HG03060 (cell line): ENCODE results near the gene GALNTL6.
"Not testable (repeated sequence)": the region's sequence is repeated elsewhere in the genome, so short reads cannot be mapped to it uniquely, and the experiment has no call there.

Experiments
- ATAC-seq: cut with Tn5 transposase; IDR thresholded peaks from one replicate; pipeline ENCODE4 v1.9.1; 2021; ENCODE audit warnings: low read depth, moderate number of reproducible peaks; ENCODE audit not compliant: unreplicated experiment

The GALNTL6 gene

DNA sequence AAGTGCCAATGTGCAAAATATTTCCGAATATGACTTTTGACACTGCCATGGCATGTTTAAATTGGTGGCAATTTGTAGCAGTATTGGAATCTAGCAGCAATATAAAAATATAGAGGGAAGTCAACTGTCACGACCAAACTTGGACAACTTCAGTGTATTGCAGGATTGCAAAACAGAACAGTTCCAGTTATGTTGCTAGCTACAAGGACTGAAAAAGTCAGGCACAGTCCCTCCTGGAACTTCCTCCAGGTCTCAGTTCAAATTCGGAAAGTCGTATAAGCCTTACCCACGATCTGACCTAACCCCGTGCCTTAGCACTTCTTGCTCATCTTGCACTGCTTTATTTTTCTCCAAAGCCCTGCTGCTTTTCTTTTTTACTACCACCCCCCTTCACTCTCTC is 965.4 kb downstream of the GALNTL6 start:
- no peak for ATAC-seq

DNA sequence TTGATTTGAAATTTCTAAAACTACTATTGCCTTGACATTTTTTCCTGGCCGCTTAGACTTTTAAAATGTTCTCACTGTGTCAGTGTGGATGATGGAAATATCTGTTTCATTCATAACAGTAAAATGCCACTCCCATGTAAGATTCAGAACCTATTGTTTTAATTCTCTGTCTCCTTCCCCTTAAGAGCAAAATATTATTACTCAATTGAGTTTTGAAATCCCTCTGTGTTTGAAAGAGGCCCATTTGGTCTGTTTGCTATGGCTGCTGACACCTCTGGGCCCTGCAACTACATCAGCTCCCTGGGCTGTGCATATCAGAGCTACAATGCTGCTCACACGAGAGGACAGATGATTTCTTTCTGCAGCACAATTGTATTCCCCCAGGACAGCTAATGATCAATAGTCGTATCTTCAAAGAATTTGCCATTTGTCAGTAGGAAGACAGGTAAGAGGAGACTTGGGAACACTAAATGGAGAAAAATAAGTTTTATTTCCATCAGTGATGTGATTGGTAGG is 967.4 kb downstream of the GALNTL6 start:
- ATAC-seq, result no peak

DNA sequence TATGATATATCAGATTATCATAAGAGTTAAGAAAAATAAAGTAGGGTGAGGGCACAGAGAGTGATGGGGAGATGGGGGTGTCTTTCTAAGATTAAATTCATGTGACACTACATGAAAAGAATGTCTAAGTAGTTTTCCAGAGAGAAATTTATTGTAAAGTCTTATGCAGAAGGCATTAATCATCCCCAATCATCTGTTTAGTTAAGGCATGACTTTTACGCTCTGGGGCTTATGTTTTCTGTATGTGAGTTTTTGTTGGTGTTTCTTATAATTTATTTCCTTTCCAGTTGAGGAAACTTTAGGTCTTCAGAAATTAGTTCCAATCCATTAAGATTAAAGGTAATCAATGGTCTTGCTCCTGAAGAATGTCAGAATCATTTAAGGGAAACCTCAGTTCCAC is 972.4 kb downstream of the GALNTL6 start:
- no peak for ATAC-seq

GRCh38 chr4:172786039-172786792 is 973.0 kb downstream of the GALNTL6 start:
- no peak for ATAC-seq

- ATAC-seq, result peak; percentile 77
Measured at GRCh38 chr4:172787111-172787510, 973.9 kb downstream of the GALNTL6 start.

DNA sequence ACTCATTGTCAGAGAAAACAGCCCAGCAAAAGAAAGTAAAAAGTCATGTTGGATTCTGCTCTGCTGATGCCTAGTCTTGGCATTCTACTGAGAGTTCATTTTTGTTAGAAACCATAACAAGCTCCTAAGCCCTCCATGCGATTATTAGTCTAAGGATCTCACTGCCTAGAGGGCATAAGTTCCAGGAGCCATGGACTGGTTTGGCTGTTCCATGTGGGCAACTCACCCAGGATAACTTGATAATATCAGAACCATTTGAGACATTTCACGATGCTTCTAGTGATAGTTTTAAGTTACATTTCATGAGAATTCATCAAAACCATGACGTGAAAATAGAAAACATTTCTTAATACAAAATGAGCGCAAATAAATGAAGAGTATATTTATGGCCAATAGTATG is 978.6 kb downstream of the GALNTL6 start:
- no peak for ATAC-seq

DNA sequence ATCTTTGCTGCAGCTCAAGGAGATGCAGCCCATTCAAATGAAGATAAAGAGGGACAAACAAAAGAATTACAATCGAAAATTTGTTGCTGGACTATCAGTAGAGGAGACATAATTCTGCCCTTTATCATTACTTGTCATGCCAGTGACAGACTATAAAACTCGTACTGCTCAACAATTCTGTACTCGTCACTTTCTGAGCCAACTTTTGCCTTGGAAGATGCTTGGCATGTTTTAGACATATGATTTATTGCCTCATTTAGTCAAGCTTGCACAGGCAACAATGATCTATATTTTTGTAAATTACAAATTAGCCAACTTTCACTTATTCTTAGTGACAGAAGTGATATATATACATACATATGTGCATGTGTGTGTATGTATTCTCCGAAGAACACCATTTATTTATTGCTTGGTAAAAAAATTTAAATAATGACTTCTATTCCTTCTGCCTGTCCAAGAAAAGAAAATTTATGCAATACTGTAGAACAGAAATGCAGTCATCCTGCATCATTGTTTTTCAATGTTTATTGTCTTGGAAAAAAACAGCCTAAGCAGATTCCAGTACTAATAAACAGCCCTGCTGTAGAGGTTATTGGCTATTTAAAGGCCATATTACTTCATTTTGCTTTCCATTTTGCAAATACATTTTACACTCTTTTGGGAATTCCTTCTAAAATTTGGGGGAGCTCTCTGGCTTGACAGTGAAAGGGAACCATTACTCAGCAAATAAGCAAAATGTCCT is 980.5 kb downstream of the GALNTL6 start:
- no peak for ATAC-seq

DNA sequence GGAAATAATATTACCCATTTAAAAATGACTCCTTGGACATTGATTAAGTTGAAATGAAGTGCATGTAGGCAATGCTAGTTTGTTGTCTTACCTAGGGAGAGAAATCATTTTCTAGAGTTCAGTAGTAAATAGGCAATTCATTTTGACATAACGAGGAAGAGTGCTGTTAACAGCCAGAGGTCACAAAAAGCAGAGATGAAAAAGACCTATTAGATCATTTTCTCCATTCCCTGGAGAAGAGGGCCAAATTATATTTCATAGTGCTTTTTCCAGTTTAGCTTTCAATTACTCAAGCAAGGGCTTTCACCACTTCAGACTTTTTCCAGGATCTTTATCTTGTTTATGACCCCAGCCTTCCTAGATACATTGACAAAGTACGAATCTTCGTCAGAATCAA is 981.1 kb downstream of the GALNTL6 start:
- no peak for ATAC-seq

- not testable (repeated sequence) for ATAC-seq
Measured at GRCh38 chr4:172797281-172797680, 984.1 kb downstream of the GALNTL6 start.

GRCh38 chr4:172802032-172802431 is 988.8 kb downstream of the GALNTL6 start:
- ATAC-seq, result no peak

- no peak for ATAC-seq
Measured at GRCh38 chr4:172806841-172807240, 993.6 kb downstream of the GALNTL6 start.

GRCh38 chr4:172808196-172808595 is 995.0 kb downstream of the GALNTL6 start:
- ATAC-seq, result no peak

GRCh38 chr4:172809319-172809718 is 996.1 kb downstream of the GALNTL6 start:
- no peak for ATAC-seq

DNA sequence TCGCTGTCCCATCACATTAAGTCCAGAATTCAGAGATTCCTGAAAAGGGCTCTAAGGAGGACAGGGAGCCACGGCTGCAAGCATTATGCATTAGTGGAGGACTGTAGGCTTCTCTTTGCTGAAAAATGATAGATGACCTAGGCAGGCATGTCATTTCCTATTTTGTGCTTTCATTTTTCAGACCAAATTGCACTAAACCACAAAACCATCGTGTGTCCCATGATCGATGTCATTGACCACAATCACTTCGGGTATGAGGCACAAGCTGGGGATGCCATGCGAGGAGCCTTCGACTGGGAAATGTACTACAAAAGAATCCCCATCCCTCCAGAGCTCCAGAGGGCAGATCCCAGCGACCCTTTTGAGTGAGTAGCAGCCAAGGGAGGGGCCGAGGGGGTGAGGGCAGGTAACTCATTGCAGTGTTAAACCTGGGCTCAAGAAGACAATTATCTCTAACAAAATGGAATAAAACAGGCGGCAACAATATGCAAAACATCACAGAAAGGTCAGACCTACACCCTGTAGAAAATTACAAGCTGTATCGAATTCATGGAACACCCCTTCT is 1000.2 kb downstream of the GALNTL6 start:
- peak; percentile 86 for ATAC-seq

DNA sequence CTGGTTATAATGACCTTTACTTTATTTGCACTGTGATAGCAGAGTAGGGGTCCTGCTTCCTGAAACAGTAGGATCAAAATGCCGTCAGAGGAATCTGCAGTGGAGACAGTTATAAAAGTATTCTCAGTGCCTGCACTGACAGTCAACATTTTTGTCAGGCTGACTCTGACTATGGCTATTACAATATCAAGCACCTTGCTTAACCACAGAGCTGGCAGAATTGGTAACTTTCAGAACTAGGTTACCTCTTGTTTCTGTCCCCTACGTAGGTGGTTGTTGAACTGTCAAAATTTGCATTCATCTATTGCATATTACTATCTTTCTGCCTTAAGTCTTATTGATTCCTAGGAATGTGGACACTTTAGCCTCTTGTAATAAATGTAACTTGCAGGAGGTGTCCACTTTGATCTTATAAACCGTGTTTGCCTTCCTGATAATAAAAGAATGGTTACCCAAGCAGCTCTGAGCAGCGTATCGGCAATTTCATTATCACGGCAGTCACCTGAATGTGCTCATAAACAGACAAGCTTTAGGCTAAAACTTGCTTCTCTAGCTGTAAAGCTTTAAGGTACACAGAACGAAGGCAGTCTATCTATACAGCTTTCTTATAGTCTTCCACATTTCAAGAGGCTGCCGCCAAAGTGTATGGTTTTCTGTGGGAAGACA is 1002.4 kb downstream of the GALNTL6 start:
- no peak for ATAC-seq

- ATAC-seq, result no peak
Measured at GRCh38 chr4:172818901-172819300, 1005.7 kb downstream of the GALNTL6 start.

DNA sequence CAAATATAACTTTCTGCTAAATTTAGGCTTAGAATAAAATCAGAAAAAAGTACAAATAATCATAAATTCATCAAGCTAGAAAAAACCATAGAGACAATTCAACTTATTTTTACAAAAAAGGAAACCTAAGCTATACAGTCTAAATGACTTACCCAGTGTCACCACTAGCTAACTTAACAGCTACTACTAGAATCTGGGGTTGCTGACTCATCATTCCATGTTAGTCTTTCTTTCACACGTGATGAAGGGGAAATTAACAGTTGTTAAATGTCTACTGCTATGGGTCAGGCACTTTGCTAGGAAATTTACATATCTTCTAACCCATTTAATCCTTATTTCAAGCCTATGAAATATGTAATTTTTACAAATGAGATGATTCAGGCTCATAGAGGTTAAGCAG is 1006.1 kb downstream of the GALNTL6 start:
- peak; percentile 46 for ATAC-seq

- ATAC-seq, result no peak
Measured at GRCh38 chr4:172822331-172822730, 1009.1 kb downstream of the GALNTL6 start.

GRCh38 chr4:172826346-172826745 is 1013.1 kb downstream of the GALNTL6 start:
- ATAC-seq, result no peak

- ATAC-seq, result no peak
Measured at GRCh38 chr4:172826861-172827260, 1013.7 kb downstream of the GALNTL6 start.

DNA sequence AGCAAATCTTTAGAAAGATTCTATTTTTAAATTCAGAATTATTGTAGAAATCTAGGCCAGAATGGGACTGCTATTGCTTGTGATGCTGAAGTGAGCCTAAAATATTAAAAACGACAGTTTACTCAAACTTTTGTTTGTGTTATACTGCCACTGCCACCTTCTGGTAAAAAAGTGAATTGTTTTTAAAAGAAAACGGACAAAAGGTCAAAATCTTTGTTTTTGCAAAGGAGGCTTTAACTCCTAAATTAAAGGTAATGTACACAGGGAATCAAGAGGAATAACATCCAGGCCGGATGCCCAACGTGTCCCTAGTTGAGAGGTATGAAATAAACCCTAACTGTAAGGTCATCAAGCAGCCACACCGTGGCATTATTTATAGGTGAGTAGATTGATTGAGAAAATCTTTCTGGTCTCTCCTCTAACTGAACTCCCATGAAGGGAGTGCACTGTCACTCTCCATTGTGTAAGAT is 1017.1 kb downstream of the GALNTL6 start:
- ATAC-seq, result no peak
